Duodenal mucosa (tissue), 2 donors: ENCODE results near the gene PTPN1.

Source experiments
- H3K27ac ChIP-seq: one replicate; pipeline ENCODE4 v1.7.0; 2013; ENCODE audit warnings: low read depth, low read length
- H3K27me3 ChIP-seq, 2 donors: one replicate each; pipeline ENCODE4 v1.7.0; 2013; ENCODE audit warnings: low read length in 2 of 2, control low read depth in 1 of 2; ENCODE audit not compliant: insufficient read depth in 2 of 2, control insufficient read depth in 1 of 2
- H3K36me3 ChIP-seq, 2 donors: one replicate each; pipeline ENCODE4 v1.7.0; 2013; ENCODE audit warnings: low read length in 2 of 2, control low read depth in 1 of 2; ENCODE audit not compliant: insufficient read depth in 2 of 2, control insufficient read depth in 1 of 2
- H3K4me1 ChIP-seq, 2 donors: one replicate each; pipeline ENCODE4 v1.7.0; 2013; ENCODE audit warnings: low read length in 2 of 2, control low read depth in 1 of 2; ENCODE audit not compliant: insufficient read depth in 2 of 2, control insufficient read depth in 1 of 2
- H3K4me3 ChIP-seq, 2 donors: one replicate each; pipeline ENCODE4 v1.7.0; 2013; ENCODE audit warnings: low read length in 2 of 2, low read depth in 1 of 2
- H3K9ac ChIP-seq, 2 donors: one replicate each; pipeline ENCODE4 v1.7.0; 2013; ENCODE audit warnings: low read length in 2 of 2, low read depth in 1 of 2
- H3K9me3 ChIP-seq, 2 donors: one replicate each; pipeline ENCODE4 v1.7.0; 2013; ENCODE audit warnings: low read length in 2 of 2, control low read depth in 1 of 2; ENCODE audit not compliant: control insufficient read depth in 1 of 2

PTPN1 gene

GRCh38 chr20:50590348-50590664, 80.1 kb downstream of the PTPN1 start:
- H3K27ac ChIP-seq: no peak overlapping the region

GRCh38 chr20:50591233-50591852, 81.2 kb downstream of the PTPN1 start:
- no peak overlapping the region for H3K4me3 ChIP-seq
- H3K27me3 ChIP-seq: peaks cover 10 to 15% of the 10 kb centered on the region in 2 donors
- H3K36me3 ChIP-seq: peaks cover 4 to 12% of the 10 kb centered on the region in 2 donors
- no peaks in the 10 kb centered on the region for H3K9me3 ChIP-seq
- no peak overlapping the region for H3K27ac ChIP-seq
- peaks cover 0 to 6% of the 10 kb centered on the region in 2 donors for H3K4me1 ChIP-seq
- H3K9ac ChIP-seq: no peak overlapping the region

More at GRCh38 chr20:50590348-50590664, 80.1 kb downstream of the PTPN1 start:
- Histone ChIP-seq H3K9me3 (no peaks in the 10 kb centered on the region), H3K4me3 (no peak overlapping the region), H3K27me3 (peaks cover 7 to 8% of the 10 kb centered on the region in 2 donors), H3K4me1 (peaks cover 0 to 6% of the 10 kb centered on the region in 2 donors), H3K9ac (no peak overlapping the region), H3K36me3 (peaks cover 14 to 21% of the 10 kb centered on the region in 2 donors)

GRCh38 chr20:50592282-50593004, 82.3 kb downstream of the PTPN1 start:
- Histone ChIP-seq H3K4me1 (peaks cover 0 to 6% of the 10 kb centered on the region in 2 donors), H3K9me3 (no peaks in the 10 kb centered on the region), H3K4me3 (no peak overlapping the region), H3K27ac (no peak overlapping the region), H3K9ac (no peak overlapping the region), H3K36me3 (peaks cover 0 to 5% of the 10 kb centered on the region in 2 donors), H3K27me3 (peaks cover 10 to 15% of the 10 kb centered on the region in 2 donors)

- Histone ChIP-seq H3K27me3 (peaks cover 10 to 15% of the 10 kb centered on the region in 2 donors), H3K4me3 (no peak overlapping the region), H3K9ac (no peak overlapping the region), H3K9me3 (no peaks in the 10 kb centered on the region), H3K27ac (no peak overlapping the region), H3K4me1 (peaks cover 0 to 6% of the 10 kb centered on the region in 2 donors), H3K36me3 (peaks cover 0 to 5% of the 10 kb centered on the region in 2 donors)
These were observed 82.8 kb downstream of the PTPN1 start for GRCh38 chr20:50593005-50593335.

GRCh38 chr20:50594231-50594590, 84.0 kb downstream of the PTPN1 start:
- no peak overlapping the region for H3K9ac ChIP-seq
- H3K27me3 ChIP-seq: peaks cover 10 to 15% of the 10 kb centered on the region in 2 donors
- H3K4me3 ChIP-seq: no peak overlapping the region
- H3K4me1 ChIP-seq: peaks cover 0 to 6% of the 10 kb centered on the region in 2 donors
- no peaks in the 10 kb centered on the region for H3K9me3 ChIP-seq
- H3K27ac ChIP-seq: no peak overlapping the region
- peaks cover 0 to 5% of the 10 kb centered on the region in 2 donors for H3K36me3 ChIP-seq

- H3K4me1 ChIP-seq: peaks cover 0 to 6% of the 10 kb centered on the region in 2 donors
- no peak overlapping the region for H3K4me3 ChIP-seq
- H3K9ac ChIP-seq: no peak overlapping the region
- peaks cover 10 to 15% of the 10 kb centered on the region in 2 donors for H3K27me3 ChIP-seq
- no peaks in the 10 kb centered on the region for H3K36me3 ChIP-seq
- no peaks in the 10 kb centered on the region for H3K9me3 ChIP-seq
- no peak overlapping the region for H3K27ac ChIP-seq
These were observed 84.6 kb downstream of the PTPN1 start for GRCh38 chr20:50594591-50595432.

GRCh38 chr20:50595433-50595895, 85.3 kb downstream of the PTPN1 start:
- H3K27me3 ChIP-seq: peaks cover 10 to 15% of the 10 kb centered on the region in 2 donors
- H3K4me3 ChIP-seq: no peak overlapping the region
- H3K9me3 ChIP-seq: no peaks in the 10 kb centered on the region
- no peak overlapping the region for H3K27ac ChIP-seq
- H3K36me3 ChIP-seq: no peaks in the 10 kb centered on the region
- no peak overlapping the region for H3K9ac ChIP-seq
- peaks cover 0 to 6% of the 10 kb centered on the region in 2 donors for H3K4me1 ChIP-seq

GRCh38 chr20:50595988-50596693, 86.0 kb downstream of the PTPN1 start:
- H3K9ac ChIP-seq: no peak overlapping the region
- H3K9me3 ChIP-seq: no peaks in the 10 kb centered on the region
- H3K4me3 ChIP-seq: no peak overlapping the region
- no peak overlapping the region for H3K27ac ChIP-seq
- H3K27me3 ChIP-seq: peaks cover 10 to 15% of the 10 kb centered on the region in 2 donors
- no peaks in the 10 kb centered on the region for H3K36me3 ChIP-seq
- H3K4me1 ChIP-seq: peaks cover 0 to 6% of the 10 kb centered on the region in 2 donors

GRCh38 chr20:50596694-50597021, 86.5 kb downstream of the PTPN1 start:
- H3K27ac ChIP-seq: no peak overlapping the region
- no peak overlapping the region for H3K4me3 ChIP-seq
- peaks cover 10 to 15% of the 10 kb centered on the region in 2 donors for H3K27me3 ChIP-seq
- H3K9ac ChIP-seq: no peak overlapping the region
- peaks cover 0 to 6% of the 10 kb centered on the region in 2 donors for H3K4me1 ChIP-seq
- no peaks in the 10 kb centered on the region for H3K36me3 ChIP-seq
- H3K9me3 ChIP-seq: no peaks in the 10 kb centered on the region
